Rectal smooth muscle tissue (tissue), 1 donor: ENCODE data around the gene RUSC2.
"Not testable (repeated sequence)": the region's sequence is repeated elsewhere in the genome, so short reads cannot be mapped to it uniquely, and the experiment has no call there.

Experiments used
- H3K27ac ChIP-seq: one replicate; pipeline ENCODE4 v1.7.0; 2013; ENCODE audit warnings: low read depth, low read length, inconsistent platforms
- H3K27me3 ChIP-seq: one replicate; pipeline ENCODE4 v1.7.0; 2013; ENCODE audit warnings: low read length; ENCODE audit not compliant: control insufficient read depth, insufficient read depth
- H3K36me3 ChIP-seq: one replicate; pipeline ENCODE4 v1.7.0; 2013; ENCODE audit warnings: low read length; ENCODE audit not compliant: control insufficient read depth, insufficient read depth
- H3K4me1 ChIP-seq: one replicate; pipeline ENCODE4 v1.7.0; 2013; ENCODE audit warnings: low read length; ENCODE audit not compliant: control insufficient read depth, insufficient read depth
- H3K4me3 ChIP-seq: one replicate; pipeline ENCODE4 v1.7.0; 2013; ENCODE audit warnings: low read length
- H3K9ac ChIP-seq: one replicate; pipeline ENCODE4 v1.7.0; 2013; ENCODE audit warnings: low read length

RUSC2 gene

GRCh38 chr9:35518981-35519679 lies 29.2 kb downstream of the RUSC2 start:
- H3K4me1 ChIP-seq, result peaks cover 78% of the 10 kb centered on the region
- no peak overlapping the region for H3K9ac ChIP-seq

GRCh38 chr9:35519692-35520363 lies 29.9 kb downstream of the RUSC2 start:
- Histone ChIP-seq H3K27me3 (no peaks in the 10 kb centered on the region), H3K9ac (no peak overlapping the region), H3K36me3 (no peaks in the 10 kb centered on the region), H3K4me1 (peaks cover 74% of the 10 kb centered on the region), H3K4me3 (no peak overlapping the region), H3K27ac (peak overlapping the region; percentile 84)

More at GRCh38 chr9:35518981-35519679, 29.2 kb downstream of the RUSC2 start:
- H3K27me3 ChIP-seq, result no peaks in the 10 kb centered on the region
- no peak overlapping the region for H3K4me3 ChIP-seq
- H3K36me3 ChIP-seq, result no peaks in the 10 kb centered on the region
- peak overlapping the region; percentile 84 for H3K27ac ChIP-seq

GRCh38 chr9:35520364-35520710 lies 30.4 kb downstream of the RUSC2 start:
- H3K4me1 ChIP-seq, result peaks cover 73% of the 10 kb centered on the region
- H3K27ac ChIP-seq, result peak overlapping the region; percentile 84
- H3K27me3 ChIP-seq, result no peaks in the 10 kb centered on the region
- no peaks in the 10 kb centered on the region for H3K36me3 ChIP-seq
- H3K9ac ChIP-seq, result no peak overlapping the region
- no peak overlapping the region for H3K4me3 ChIP-seq

GRCh38 chr9:35521708-35522107 lies 31.8 kb downstream of the RUSC2 start:
- H3K27ac ChIP-seq, result peak overlapping the region; percentile 84
- H3K4me1 ChIP-seq, result peaks cover 66% of the 10 kb centered on the region
- H3K9ac ChIP-seq, result no peak overlapping the region
- H3K4me3 ChIP-seq, result no peak overlapping the region
- no peaks in the 10 kb centered on the region for H3K36me3 ChIP-seq
- no peaks in the 10 kb centered on the region for H3K27me3 ChIP-seq

- H3K4me3 ChIP-seq, result no peak overlapping the region
- H3K27ac ChIP-seq, result peak overlapping the region; percentile 84
- no peaks in the 10 kb centered on the region for H3K27me3 ChIP-seq
- peaks cover 62% of the 10 kb centered on the region for H3K4me1 ChIP-seq
- no peak overlapping the region for H3K9ac ChIP-seq
- no peaks in the 10 kb centered on the region for H3K36me3 ChIP-seq
Observed at GRCh38 chr9:35522187-35522586, 32.3 kb downstream of the RUSC2 start.

GRCh38 chr9:35522700-35523099 lies 32.8 kb downstream of the RUSC2 start:
- Histone ChIP-seq H3K4me1 (peaks cover 57% of the 10 kb centered on the region), H3K36me3 (no peaks in the 10 kb centered on the region)

GRCh38 chr9:35523556-35523955 lies 33.6 kb downstream of the RUSC2 start:
- H3K36me3 ChIP-seq, H3K27me3 ChIP-seq, H3K4me3 ChIP-seq, H3K9ac ChIP-seq: not testable (repeated sequence)
- H3K27ac ChIP-seq, result peak overlapping the region; percentile 36
- peaks cover 48% of the 10 kb centered on the region for H3K4me1 ChIP-seq

More at GRCh38 chr9:35522700-35523099, 32.8 kb downstream of the RUSC2 start:
- H3K27me3 ChIP-seq, result no peaks in the 10 kb centered on the region
- H3K27ac ChIP-seq, result peak overlapping the region; percentile 84
- H3K9ac ChIP-seq, result no peak overlapping the region
- no peak overlapping the region for H3K4me3 ChIP-seq

GRCh38 chr9:35526087-35526801 lies 36.3 kb downstream of the RUSC2 start:
- Histone ChIP-seq H3K36me3 (no peaks in the 10 kb centered on the region), H3K9ac (no peak overlapping the region), H3K27ac (peak overlapping the region; percentile 63), H3K4me3 (no peak overlapping the region), H3K27me3 (no peaks in the 10 kb centered on the region), H3K4me1 (peaks cover 24% of the 10 kb centered on the region)

- Histone ChIP-seq H3K9ac (no peak overlapping the region), H3K4me3 (peak overlapping the region; percentile 32), H3K36me3 (no peaks in the 10 kb centered on the region), H3K4me1 (peaks cover 10% of the 10 kb centered on the region), H3K27ac (peak overlapping the region; percentile 15), H3K27me3 (no peaks in the 10 kb centered on the region)
Observed at GRCh38 chr9:35529161-35529823, 39.4 kb downstream of the RUSC2 start.

GRCh38 chr9:35533398-35533797 lies 43.5 kb downstream of the RUSC2 start:
- H3K27ac ChIP-seq, result no peak overlapping the region
- no peaks in the 10 kb centered on the region for H3K36me3 ChIP-seq
- H3K4me3 ChIP-seq, result no peak overlapping the region
- peaks cover 13% of the 10 kb centered on the region for H3K4me1 ChIP-seq
- no peak overlapping the region for H3K9ac ChIP-seq
- no peaks in the 10 kb centered on the region for H3K27me3 ChIP-seq

- H3K9ac ChIP-seq, H3K36me3 ChIP-seq, H3K27me3 ChIP-seq, H3K27ac ChIP-seq, H3K4me3 ChIP-seq: not testable (repeated sequence)
- peaks cover 21% of the 10 kb centered on the region for H3K4me1 ChIP-seq
Observed at GRCh38 chr9:35534921-35535320, 45.0 kb downstream of the RUSC2 start.

GRCh38 chr9:35537913-35538312 lies 48.0 kb downstream of the RUSC2 start:
- Histone ChIP-seq H3K27ac (peak overlapping the region; percentile 95), H3K36me3 (no peaks in the 10 kb centered on the region), H3K9ac (no peak overlapping the region), H3K4me3 (no peak overlapping the region), H3K27me3 (no peaks in the 10 kb centered on the region), H3K4me1 (peaks cover 33% of the 10 kb centered on the region)
